NB4 (cell line): ENCODE measurements around the gene ZC3H14.

ENCODE experiments used
- DNase-seq: peaks from one replicate; pipeline ENCODE4 v3.0.0; 2010; ENCODE audit warnings: low read depth
- H3K4me3 ChIP-seq: one replicate; pipeline ENCODE4 v1.5.1; 2011; ENCODE audit warnings: mild to moderate bottlenecking, low read depth, low read length, moderate library complexity
- MYC ChIP-seq: IDR thresholded peaks from 2 replicates; pipeline ENCODE4 v1.6.1; 2011; ENCODE audit warnings: low read depth, low read length
- POLR2A ChIP-seq: IDR thresholded peaks from 2 replicates; pipeline ENCODE4 v1.6.1; 2011; ENCODE audit warnings: mild to moderate bottlenecking; ENCODE audit not compliant: insufficient read length; ENCODE audit errors: extremely low read depth
- TF ChIP-seq, protein P1 (sequence below): IDR thresholded peaks from one replicate; pipeline ENCODE4 v1.5.1; 2012; ENCODE audit warnings: low read depth, low read length
- TF ChIP-seq, protein P2 (sequence below): IDR thresholded peaks from 2 replicates; pipeline ENCODE4 v1.6.1; 2011; ENCODE audit warnings: low read depth, low read length

The ZC3H14 gene

DNA sequence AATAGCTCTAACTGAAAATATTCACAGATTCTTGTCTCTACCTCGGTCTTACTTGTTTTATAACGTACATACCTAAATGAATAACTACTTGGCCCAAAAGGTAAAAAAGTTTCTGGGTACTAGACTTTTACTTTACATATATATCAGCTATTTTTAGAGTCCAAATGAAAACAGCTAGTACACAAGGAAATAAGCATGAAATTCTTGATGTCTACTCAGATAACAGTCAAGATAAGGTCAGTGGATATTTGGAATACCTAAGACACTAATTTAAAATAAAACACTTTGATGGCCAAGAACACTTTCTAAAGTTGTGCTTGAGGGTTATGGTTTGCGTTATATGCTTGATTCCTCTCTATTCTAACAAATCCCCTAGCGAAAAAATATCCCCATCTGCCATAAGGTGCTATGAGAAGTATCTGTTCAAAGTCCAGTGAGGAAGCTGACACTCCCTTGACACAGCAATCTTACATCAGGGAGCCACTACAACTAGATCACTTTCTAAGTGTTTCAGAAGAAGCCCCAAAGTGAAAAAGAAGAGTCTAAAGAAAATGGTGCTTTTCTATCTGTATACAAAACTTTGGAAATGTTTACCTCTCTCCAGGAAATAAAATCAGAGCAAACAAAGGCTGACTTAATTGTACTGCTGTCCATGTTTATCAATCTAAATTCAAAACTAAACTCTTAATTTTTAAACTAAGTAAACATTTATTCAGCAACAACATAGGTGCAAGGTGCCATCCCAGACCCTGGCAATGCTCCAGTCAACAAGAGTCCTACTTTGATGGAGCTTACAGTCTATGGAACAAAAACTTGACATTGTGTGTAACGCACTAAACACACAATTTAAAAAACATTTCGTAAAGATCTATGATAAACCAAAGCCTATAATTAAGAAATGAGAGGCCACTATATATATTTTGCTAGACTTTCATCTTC is 19.7 kb upstream of the ZC3H14 start:
- TF ChIP-seq, protein P1, sequence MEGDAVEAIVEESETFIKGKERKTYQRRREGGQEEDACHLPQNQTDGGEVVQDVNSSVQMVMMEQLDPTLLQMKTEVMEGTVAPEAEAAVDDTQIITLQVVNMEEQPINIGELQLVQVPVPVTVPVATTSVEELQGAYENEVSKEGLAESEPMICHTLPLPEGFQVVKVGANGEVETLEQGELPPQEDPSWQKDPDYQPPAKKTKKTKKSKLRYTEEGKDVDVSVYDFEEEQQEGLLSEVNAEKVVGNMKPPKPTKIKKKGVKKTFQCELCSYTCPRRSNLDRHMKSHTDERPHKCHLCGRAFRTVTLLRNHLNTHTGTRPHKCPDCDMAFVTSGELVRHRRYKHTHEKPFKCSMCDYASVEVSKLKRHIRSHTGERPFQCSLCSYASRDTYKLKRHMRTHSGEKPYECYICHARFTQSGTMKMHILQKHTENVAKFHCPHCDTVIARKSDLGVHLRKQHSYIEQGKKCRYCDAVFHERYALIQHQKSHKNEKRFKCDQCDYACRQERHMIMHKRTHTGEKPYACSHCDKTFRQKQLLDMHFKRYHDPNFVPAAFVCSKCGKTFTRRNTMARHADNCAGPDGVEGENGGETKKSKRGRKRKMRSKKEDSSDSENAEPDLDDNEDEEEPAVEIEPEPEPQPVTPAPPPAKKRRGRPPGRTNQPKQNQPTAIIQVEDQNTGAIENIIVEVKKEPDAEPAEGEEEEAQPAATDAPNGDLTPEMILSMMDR: no peak
- TF ChIP-seq POLR2A (no peak), MYC (no peak)
- TF ChIP-seq, protein P2, sequence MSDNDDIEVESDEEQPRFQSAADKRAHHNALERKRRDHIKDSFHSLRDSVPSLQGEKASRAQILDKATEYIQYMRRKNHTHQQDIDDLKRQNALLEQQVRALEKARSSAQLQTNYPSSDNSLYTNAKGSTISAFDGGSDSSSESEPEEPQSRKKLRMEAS: no peak
- DNase-seq: no peak

GRCh38 chr14:88545256-88545655 is 17.6 kb upstream of the ZC3H14 start:
- H3K4me3 ChIP-seq: no peak overlapping the region
- TF ChIP-seq POLR2A (no peak), MYC (no peak)
- TF ChIP-seq, protein P1: no peak
- TF ChIP-seq, protein P2: no peak
- no peak for DNase-seq

More for the DNA sequence above, 19.7 kb upstream of the ZC3H14 start:
- H3K4me3 ChIP-seq: no peak overlapping the region

DNA sequence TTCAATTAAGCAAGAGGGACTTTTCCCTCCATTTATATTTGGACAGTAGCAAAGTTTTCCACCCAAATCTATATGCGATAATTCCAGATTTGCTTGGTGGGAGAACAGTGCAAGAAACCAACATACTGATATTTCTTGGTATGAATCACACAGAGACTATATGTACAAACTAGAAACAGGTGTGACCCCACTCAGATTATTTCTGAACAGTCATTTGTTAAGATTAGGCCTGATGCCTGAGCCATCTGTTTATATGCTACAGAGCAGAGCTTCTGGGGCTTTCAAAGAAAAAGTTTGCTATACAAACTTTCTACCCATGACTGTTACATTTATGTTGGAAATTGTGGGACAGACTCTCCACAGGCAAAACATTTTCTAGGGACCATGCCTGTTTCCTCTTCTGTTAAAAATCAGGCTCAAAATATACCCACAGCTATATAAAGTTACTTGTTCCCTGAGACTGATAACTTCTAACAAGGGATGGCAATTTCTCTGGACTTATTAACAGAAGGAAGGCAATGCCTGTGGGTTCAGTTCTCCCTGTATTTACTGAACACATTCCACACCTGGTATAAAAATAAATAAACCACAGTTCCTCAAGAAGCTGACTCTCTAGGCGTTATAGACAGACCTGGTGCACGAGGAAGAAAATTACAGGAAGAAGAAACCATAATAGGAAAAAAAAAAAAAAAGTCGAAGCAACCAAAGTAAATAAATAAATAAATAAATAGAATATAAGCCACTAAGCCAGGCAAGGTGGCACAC is 16.0 kb upstream of the ZC3H14 start:
- TF ChIP-seq MYC: no peak
- TF ChIP-seq, protein P1: no peak
- no peak for TF ChIP-seq POLR2A
- TF ChIP-seq, protein P2: no peak

GRCh38 chr14:88547386-88547780 is 15.5 kb upstream of the ZC3H14 start:
- TF ChIP-seq, protein P1: no peak
- TF ChIP-seq, protein P2: no peak
- no peak for TF ChIP-seq MYC
- no peak for TF ChIP-seq POLR2A
- no peak overlapping the region for H3K4me3 ChIP-seq
- no peak for DNase-seq

More for the DNA sequence above, 16.0 kb upstream of the ZC3H14 start:
- DNase-seq: no peak
- H3K4me3 ChIP-seq: no peak overlapping the region

GRCh38 chr14:88550078-88550477 is 12.8 kb upstream of the ZC3H14 start:
- no peak overlapping the region for H3K4me3 ChIP-seq
- TF ChIP-seq POLR2A (no peak), MYC (no peak)
- TF ChIP-seq, protein P2: no peak
- TF ChIP-seq, protein P1: no peak
- no peak for DNase-seq
